Astrocyte of the cerebellum (primary cell): ENCODE measurements around the gene ARID1B.

Experiments
- DNase-seq: peaks from one replicate; pipeline ENCODE4 v3.0.0-alpha.2; 2011; ENCODE audit warnings: low read depth
- H3K4me3 ChIP-seq: 2 replicates; pipeline ENCODE4 v1.5.1; 2011; ENCODE audit warnings: mild to moderate bottlenecking, low read depth, low read length, moderate library complexity
- CTCF ChIP-seq: IDR thresholded peaks from 2 replicates; pipeline ENCODE4 v1.5.1; 2012; ENCODE audit warnings: low read length, low read depth, moderate library complexity, mild to moderate bottlenecking; ENCODE audit errors: missing control alignments
- in situ Hi-C: cut with HindIII; loops from 2 replicates; pipeline ENCODE4 v1.10.0; 2017; ENCODE audit warnings: low sequenced_read_pairs

Gene ARID1B

GRCh38 chr6:156869980-156870398, 92.8 kb downstream of the ARID1B start:
- no peak for DNase-seq
- TF ChIP-seq CTCF, result no peak
- no peak overlapping the region for H3K4me3 ChIP-seq
- in situ Hi-C loops, result no loop called here

GRCh38 chr6:156870924-156871539, 93.9 kb downstream of the ARID1B start:
- in situ Hi-C loops, result no loop called here
- H3K4me3 ChIP-seq, result no peak overlapping the region
- DNase-seq, result no peak
- no peak for TF ChIP-seq CTCF

- TF ChIP-seq CTCF, result no peak
- DNase-seq, result no peak
- H3K4me3 ChIP-seq, result no peak overlapping the region
- in situ Hi-C loops, result no loop called here
Observed at GRCh38 chr6:156872903-156873302, 95.7 kb downstream of the ARID1B start.

GRCh38 chr6:156873654-156874380, 96.6 kb downstream of the ARID1B start:
- TF ChIP-seq CTCF, result no peak
- in situ Hi-C loops, result no loop called here

GRCh38 chr6:156875062-156875461, 97.9 kb downstream of the ARID1B start:
- no peak overlapping the region for H3K4me3 ChIP-seq
- no peak for DNase-seq
- in situ Hi-C loops, result no loop called here
- no peak for TF ChIP-seq CTCF

More at GRCh38 chr6:156873654-156874380, 96.6 kb downstream of the ARID1B start:
- no peak overlapping the region for H3K4me3 ChIP-seq
- DNase-seq, result no peak

GRCh38 chr6:156876302-156876701, 99.1 kb downstream of the ARID1B start:
- DNase-seq, result no peak
- peak; percentile 37 for TF ChIP-seq CTCF
- no peak overlapping the region for H3K4me3 ChIP-seq
- in situ Hi-C loops, result no loop called here
